Neural crest cell (in vitro differentiated cells): Measurements from ENCODE around the gene TLR3. TPM values are rescaled to one million over a fixed set of nuclear protein-coding genes. Genes with fewer than 3 reads are reported as not detected.

Experiments
- DNase-seq: peaks from one replicate; pipeline ENCODE4 v3.0.0; 2021; ENCODE audit warnings: low read depth, mixed read lengths, low spot score
- H3K27ac Mint-ChIP-seq: one replicate; pipeline ENCODE4 v1.8.0; 2021; ENCODE audit warnings: mild to moderate bottlenecking, mixed read lengths; ENCODE audit not compliant: unreplicated experiment
- H3K27me3 Mint-ChIP-seq: 2 replicates; pipeline ENCODE4 v1.8.0; 2021; ENCODE audit warnings: low read depth, mild to moderate bottlenecking, mixed read lengths
- H3K36me3 Mint-ChIP-seq: 2 replicates; pipeline ENCODE4 v1.8.0; 2021; ENCODE audit warnings: low read depth, mild to moderate bottlenecking, mixed read lengths
- H3K4me1 Mint-ChIP-seq: 2 replicates; pipeline ENCODE4 v1.8.0; 2021; ENCODE audit warnings: mixed read lengths
- H3K4me3 Mint-ChIP-seq: one replicate; pipeline ENCODE4 v1.8.0; 2021; ENCODE audit warnings: mild to moderate bottlenecking, mixed read lengths
- H3K9me3 Mint-ChIP-seq: 2 replicates; pipeline ENCODE4 v1.8.0; 2021; ENCODE audit warnings: mixed read lengths
- CTCF ChIP-seq: fragments of 200-600 bp; sonication (generic); conservative IDR thresholded peaks from 2 replicates; pipeline ENCODE4 v1.5.0; 2021; ENCODE audit warnings: antibody characterized with exemption, mild to moderate bottlenecking
- total RNA-seq: library from RNA; stranded (reverse); gene quantifications from 2 replicates; pipeline ENCODE4 v1.2.1, GENCODE V29; 2021

Gene TLR3
- total RNA-seq, 1 donor from 2014 or later: 0.19 TPM

GRCh38 chr4:186102931-186103330 is 34.0 kb downstream of the TLR3 start:
- Mint-ChIP-seq H3K4me3 (peak overlapping the region; percentile 1), H3K9me3 (no peaks in the 10 kb centered on the region), H3K27ac (no peak overlapping the region), H3K4me1 (peaks cover 8% of the 10 kb centered on the region), H3K27me3 (peaks cover 50% of the 10 kb centered on the region), H3K36me3 (no peaks in the 10 kb centered on the region)
- no peak for DNase-seq
- no peak for TF ChIP-seq CTCF

GRCh38 chr4:186104114-186104889 is 35.3 kb downstream of the TLR3 start, which contains the start of gene FAM149A:
Gene FAM149A, plus strand, starts transcription at chr4:186104704.
- DNase-seq: no peak
- peaks cover 13% of the 10 kb centered on the region for H3K4me1 Mint-ChIP-seq
- H3K27me3 Mint-ChIP-seq: peaks cover 62% of the 10 kb centered on the region
- peak within 1 kb of the TSS; percentile 73 for H3K27ac Mint-ChIP-seq
- H3K4me3 Mint-ChIP-seq: peak within 1 kb of the TSS; percentile 81
- no peak for TF ChIP-seq CTCF
- H3K9me3 Mint-ChIP-seq: no peaks in the 10 kb centered on the region
- H3K36me3 Mint-ChIP-seq: no peaks in the 10 kb centered on the region

GRCh38 chr4:186104890-186105646 is 36.1 kb downstream of the TLR3 start:
- Mint-ChIP-seq H3K9me3 (no peaks in the 10 kb centered on the region), H3K36me3 (no peaks in the 10 kb centered on the region), H3K4me1 (peaks cover 13% of the 10 kb centered on the region), H3K27me3 (peaks cover 68% of the 10 kb centered on the region), H3K27ac (no peak overlapping the region), H3K4me3 (peak overlapping the region; percentile 81)
- DNase-seq: peak; percentile 24
- TF ChIP-seq CTCF: peak; percentile 28

GRCh38 chr4:186105647-186106321 is 36.8 kb downstream of the TLR3 start:
- Mint-ChIP-seq H3K27ac (peak overlapping the region; percentile 73), H3K27me3 (peaks cover 68% of the 10 kb centered on the region), H3K4me3 (peak overlapping the region; percentile 81), H3K9me3 (no peaks in the 10 kb centered on the region), H3K4me1 (peaks cover 13% of the 10 kb centered on the region), H3K36me3 (no peaks in the 10 kb centered on the region)
- DNase-seq: no peak
- TF ChIP-seq CTCF: no peak

- no peak for TF ChIP-seq CTCF
- no peak for DNase-seq
- Mint-ChIP-seq H3K36me3 (no peaks in the 10 kb centered on the region), H3K4me3 (no peak overlapping the region), H3K27ac (no peak overlapping the region), H3K4me1 (peaks cover 13% of the 10 kb centered on the region), H3K27me3 (peaks cover 58% of the 10 kb centered on the region), H3K9me3 (no peaks in the 10 kb centered on the region)
These were observed 39.0 kb downstream of the TLR3 start for GRCh38 chr4:186107947-186108346.
